Activated naive CD8-positive, alpha-beta T cell treated with anti-CD3 and anti-CD28 coated beads, Interleukin-2, amount 50 U/mL, for 16 hours (primary cell): ENCODE data around the gene RP9.

Experiments
- DNase-seq: peaks from one replicate; pipeline ENCODE4 v3.0.0-alpha.2; 2020; ENCODE audit warnings: low read depth, low spot score

Gene RP9, protein sequence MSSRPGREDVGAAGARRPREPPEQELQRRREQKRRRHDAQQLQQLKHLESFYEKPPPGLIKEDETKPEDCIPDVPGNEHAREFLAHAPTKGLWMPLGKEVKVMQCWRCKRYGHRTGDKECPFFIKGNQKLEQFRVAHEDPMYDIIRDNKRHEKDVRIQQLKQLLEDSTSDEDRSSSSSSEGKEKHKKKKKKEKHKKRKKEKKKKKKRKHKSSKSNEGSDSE

GRCh38 chr7:33109005-33109757 is at the start of gene RP9:
RP9 (minus strand) TSS chr7:33109404; CDS start chr7:33109372, 32 bp downstream.
- peak; percentile 50 for DNase-seq

GRCh38 chr7:33157781-33158180 is 48.6 kb upstream of the RP9 start:
- no peak for DNase-seq

DNA sequence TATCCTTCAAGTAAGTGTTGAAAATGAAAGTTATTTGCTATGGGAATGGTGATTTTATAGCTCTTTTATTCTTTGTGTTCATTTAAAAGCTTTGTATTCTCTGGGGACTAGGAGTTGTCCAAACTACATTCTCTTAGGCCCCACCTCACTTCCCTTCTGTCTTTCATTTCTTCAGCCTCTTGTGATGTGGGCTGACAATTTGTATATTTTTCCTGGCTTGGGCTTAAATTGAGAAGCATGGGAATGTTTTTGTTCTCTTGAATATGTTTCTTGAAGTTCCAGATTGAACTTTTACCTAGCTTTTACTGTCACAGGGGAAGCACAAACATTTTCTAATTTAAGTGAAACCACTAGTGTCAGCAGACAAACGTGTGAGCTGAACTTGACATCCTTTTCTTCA is 48.1 kb upstream of the RP9 start:
- DNase-seq, result no peak

DNA sequence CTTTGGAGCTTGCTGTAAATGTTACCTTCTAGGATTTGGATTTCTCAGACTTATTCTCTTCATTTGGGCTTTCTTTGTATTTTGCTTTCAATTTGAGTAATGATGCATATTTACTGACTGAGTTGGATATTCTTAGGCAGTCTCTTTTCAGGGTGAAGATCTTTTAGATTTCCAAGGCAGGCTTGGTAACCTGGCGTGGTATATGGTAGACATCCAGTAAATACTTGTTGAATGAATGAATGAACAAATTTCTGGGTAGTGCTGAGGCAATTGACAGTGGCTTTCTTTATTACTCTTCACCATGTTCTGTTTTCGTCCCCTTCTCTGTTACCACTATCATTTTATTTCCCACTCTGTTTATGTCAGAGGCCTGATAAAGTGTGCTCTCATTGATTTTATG is 47.2 kb upstream of the RP9 start:
- DNase-seq, result no peak

- no peak for DNase-seq
These were observed 46.6 kb upstream of the RP9 start for GRCh38 chr7:33155811-33156210.

DNA sequence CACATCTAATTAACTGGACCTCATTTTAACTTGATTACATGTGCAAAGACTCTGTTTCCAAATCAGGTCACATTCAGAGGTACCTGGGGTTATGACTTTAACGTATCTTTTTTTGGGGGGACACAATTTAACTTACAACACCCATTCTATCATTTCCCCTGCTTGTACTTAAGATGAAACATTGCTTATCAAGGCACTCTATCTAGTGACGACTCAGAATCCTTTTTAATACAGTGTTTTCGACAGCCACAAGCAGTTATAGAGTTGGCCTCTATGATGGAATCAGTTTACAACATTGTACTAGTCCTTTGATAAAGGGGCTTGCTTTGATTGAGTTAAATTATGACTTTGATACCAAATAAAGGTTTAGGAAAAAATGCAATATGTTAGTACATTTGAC is 42.9 kb upstream of the RP9 start:
- DNase-seq, result no peak

DNA sequence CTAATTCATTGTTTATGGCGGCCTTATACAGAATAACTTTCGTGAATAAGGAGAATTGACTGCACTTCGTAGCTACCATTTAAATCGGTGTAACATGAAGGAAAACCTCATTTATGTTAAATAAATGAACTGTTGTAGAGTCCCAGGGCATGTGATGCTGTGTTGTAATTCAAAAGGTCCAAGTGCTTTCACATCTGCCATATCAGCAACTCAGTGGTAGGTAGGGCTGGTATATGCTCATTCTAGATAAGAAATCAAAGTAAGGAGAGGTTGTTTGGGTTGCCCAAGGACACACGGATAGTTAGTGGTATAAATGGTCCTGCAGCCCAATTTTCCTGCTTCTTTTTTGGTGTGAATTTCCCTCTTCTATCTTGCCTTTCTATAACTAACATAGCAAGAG is 36.0 kb upstream of the RP9 start:
- DNase-seq, result no peak

GRCh38 chr7:33143996-33144718 is 35.0 kb upstream of the RP9 start:
- DNase-seq, result no peak

DNA sequence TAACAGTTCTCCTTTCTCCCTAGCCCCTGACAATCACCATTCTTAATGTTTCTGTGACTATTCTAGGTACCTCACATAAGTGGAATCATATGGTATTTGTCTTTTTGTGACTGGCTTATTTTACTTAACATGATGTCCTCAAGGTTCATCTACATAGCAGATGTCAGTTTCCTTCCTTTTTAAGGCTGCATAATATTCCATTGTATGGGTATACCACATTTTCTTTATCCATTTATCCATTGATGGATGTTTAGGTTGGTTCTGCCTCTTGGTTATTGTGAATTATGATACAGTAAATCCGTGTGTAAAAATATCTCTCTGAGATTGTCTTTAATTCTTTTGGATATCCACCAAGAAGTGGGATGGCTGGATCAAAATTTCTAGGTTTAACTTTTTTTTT is 33.4 kb upstream of the RP9 start:
- no peak for DNase-seq

GRCh38 chr7:33137103-33137502 is 27.9 kb upstream of the RP9 start:
- DNase-seq, result no peak

DNA sequence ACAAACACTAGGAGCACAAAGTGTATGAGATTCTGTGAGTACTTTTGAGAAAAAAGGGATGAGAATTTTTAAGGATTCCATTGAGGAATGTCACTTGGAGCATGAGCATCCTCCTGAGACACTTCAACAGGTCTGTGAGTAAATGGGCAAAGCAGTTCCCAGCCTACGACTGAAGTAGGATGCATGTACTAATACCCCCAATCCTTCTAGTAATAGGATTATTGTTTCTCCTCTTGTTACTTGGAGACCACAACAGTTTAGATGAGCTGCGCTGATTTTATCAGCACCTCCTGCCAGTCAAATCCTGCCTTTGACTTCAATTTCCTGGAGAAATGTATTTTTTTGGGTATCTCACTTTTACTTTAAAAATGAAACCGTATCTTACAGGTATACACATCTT is 21.0 kb upstream of the RP9 start:
- no peak for DNase-seq

GRCh38 chr7:33129806-33130153 is 20.6 kb upstream of the RP9 start:
- no peak for DNase-seq

GRCh38 chr7:33128990-33129805 is 20.0 kb upstream of the RP9 start, which contains the start of gene BBS9:
BBS9 (plus strand) TSS chr7:33129564; CDS start chr7:33146253, 16,689 bp downstream.
- peak; percentile 81 for DNase-seq

DNA sequence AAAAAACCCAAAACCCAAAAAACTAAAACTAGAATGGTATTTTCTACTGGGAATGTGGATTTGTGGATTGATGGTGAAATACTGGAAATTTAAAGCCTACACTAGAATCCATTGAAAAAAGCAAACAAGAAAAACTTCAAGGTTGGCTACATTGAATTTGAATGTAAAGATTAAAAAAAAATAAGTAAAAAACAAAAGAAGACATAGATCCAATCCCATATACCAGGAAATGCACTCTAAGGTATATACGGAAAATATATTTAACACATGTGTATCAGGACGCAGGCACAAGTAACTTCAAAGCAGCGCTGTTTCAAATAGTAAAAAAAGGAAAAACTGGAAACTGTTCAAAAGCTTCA is 19.4 kb upstream of the RP9 start:
- no peak for DNase-seq

- no peak for DNase-seq
These were observed 17.9 kb upstream of the RP9 start for GRCh38 chr7:33127085-33127484.

GRCh38 chr7:33118383-33118782 is 9.2 kb upstream of the RP9 start:
- DNase-seq, result no peak

- DNase-seq, result no peak
These were observed 5.8 kb upstream of the RP9 start for GRCh38 chr7:33114976-33115375.

- no peak for DNase-seq
These were observed 2.4 kb upstream of the RP9 start for GRCh38 chr7:33111614-33112013.

DNA sequence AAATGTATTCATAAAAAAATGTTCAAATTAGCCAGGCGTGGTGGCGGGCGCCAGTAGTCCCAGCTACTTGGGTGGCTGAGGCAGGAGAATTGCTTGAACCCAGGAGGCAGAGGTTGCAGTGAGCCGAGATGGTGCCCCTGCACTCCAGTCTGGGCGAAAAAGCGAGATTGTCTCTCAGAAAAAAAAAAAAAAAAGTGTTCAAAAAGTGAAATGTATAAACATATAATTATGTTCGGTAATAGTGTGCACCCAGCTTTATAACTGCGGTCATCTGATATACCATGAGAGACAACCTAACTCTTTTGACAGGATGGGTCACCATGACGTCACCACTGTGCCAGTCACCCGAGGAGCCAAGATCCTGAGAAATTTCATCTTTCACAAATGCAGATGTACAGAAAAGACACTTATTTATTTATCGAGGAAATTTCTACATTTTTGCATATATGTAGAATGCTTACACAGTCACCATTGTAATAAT is 594 bp upstream of the RP9 start:
- no peak for DNase-seq

- DNase-seq, result no peak
These were observed 625 bp downstream of the RP9 start for GRCh38 chr7:33108554-33109004.

DNA sequence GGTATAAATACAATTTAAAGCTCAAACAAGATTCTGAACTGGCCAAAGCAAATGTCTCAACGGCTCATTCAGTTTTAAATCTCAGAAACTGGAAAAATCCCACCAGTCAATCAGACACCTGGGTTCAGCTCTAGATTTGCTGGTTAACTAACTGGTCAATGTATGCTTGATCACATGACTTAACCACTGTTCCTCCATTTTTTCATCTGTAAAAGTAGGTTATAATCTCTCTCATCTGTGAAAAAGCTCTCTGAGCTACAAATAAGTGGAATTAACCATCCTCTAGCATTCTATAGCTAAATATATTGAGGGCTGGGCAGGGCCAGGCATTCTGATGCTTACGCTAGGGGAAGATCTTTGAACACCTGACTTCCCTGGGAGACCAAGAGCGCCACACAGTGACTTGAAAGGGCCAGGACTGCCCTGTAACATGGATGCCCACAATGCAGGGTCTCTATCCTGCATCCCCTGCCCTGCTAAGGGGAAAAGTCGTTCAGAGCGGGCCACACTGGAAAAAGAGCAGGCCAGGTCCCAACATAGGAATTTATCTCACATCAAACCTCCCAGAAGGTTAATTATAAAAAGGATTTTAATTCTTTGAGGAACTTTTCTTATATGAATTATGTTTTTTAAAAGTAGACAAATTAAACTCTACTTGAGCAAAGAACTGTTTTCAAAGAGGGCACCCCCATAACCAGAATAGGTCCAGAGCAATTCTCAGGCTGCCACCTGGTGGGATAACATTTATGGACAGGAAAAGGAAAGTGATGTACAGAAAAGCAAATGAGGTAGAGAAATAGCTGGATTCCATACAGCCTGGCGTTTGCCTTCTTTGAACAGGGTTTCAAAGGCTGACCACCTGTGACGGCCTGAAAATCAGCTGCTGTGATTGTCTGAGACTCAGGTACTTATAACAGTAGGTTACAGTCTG is 1.8 kb downstream of the RP9 start:
- DNase-seq, result no peak
